SK-N-SH (cell line): ENCODE results near the gene AATF. TPM values are rescaled to one million over a fixed set of nuclear protein-coding genes. Genes with fewer than 3 reads are reported as not detected.

Experiments
- CTCF ChIA-PET: fragments of 300-600, 350-600 bp; formaldehyde crosslinking; extraction: SDS; loops from one replicate; lab custom pipeline; 2021; lab: Yijun Ruan, JAX
- POLR2A ChIA-PET: fragments of 350-600 bp; sonication (Branson Sonifier 250); formaldehyde crosslinking; extraction: SDS; loops from one replicate; lab custom pipeline; 2020; ENCODE audit warnings: antibody characterized with exemption, inconsistent platforms; lab: Yijun Ruan, JAX
- DNase-seq: peaks from one replicate; pipeline ENCODE4 v3.0.0; 2012
- H2AFZ ChIP-seq: fragments of 200-600 bp; sonication (generic); 2 replicates; pipeline ENCODE4 v1.8.1; 2016; ENCODE audit warnings: antibody characterized with exemption, mild to moderate bottlenecking, low read depth
- H3F3A ChIP-seq: fragments of 200-600 bp; sonication (generic); replicated peaks from 2 replicates; pipeline ENCODE3; 2016; ENCODE audit warnings: antibody characterized with exemption, mild to moderate bottlenecking; ENCODE audit not compliant: insufficient read depth
- H3K27ac ChIP-seq, 2 experiments: fragments of 200-500 bp in 1 of 2; fragments of 200-600 bp in 1 of 2; sonication (Bioruptor generic) in 1 of 2; sonication (generic), shearing (Covaris generic) in 1 of 2; 2 replicates each; pipeline versions ENCODE4 v1.5.1 to v1.6.1; 2014 to 2016; ENCODE audit warnings: low read depth in 2 of 2, inconsistent platforms in 1 of 2, low read length in 1 of 2, mild to moderate bottlenecking in 1 of 2, mixed read lengths in 1 of 2
- H3K27me3 ChIP-seq: fragments of 200-600 bp; sonication (generic), shearing (Covaris generic); 2 replicates; pipeline ENCODE4 v1.6.1; 2016; ENCODE audit warnings: mixed run types; ENCODE audit not compliant: insufficient read depth
- H3K36me3 ChIP-seq, 2 experiments: fragments of 200-500 bp in 1 of 2; fragments of 200-600 bp in 1 of 2; sonication (Bioruptor generic) in 1 of 2; sonication (generic) in 1 of 2; replicated peaks in 1 of 2; 2 replicates each; pipeline versions ENCODE3 to v1.5.1; 2014 to 2016; ENCODE audit warnings: low read length in 1 of 2, mild to moderate bottlenecking in 1 of 2; ENCODE audit not compliant: insufficient read depth in 2 of 2, control insufficient read depth in 1 of 2
- H3K4me1 ChIP-seq, 2 experiments: fragments of 200-500 bp in 1 of 2; fragments of 200-600 bp in 1 of 2; sonication (Bioruptor generic) in 1 of 2; sonication (generic), shearing (Covaris generic) in 1 of 2; 2 replicates each; pipeline versions ENCODE4 v1.5.1 to v1.6.1; 2014 to 2016; ENCODE audit warnings: low read depth in 1 of 2, low read length in 1 of 2, mixed run types in 1 of 2; ENCODE audit not compliant: insufficient read depth in 2 of 2, control insufficient read depth in 1 of 2
- H3K4me2 ChIP-seq: fragments of 200-600 bp; sonication (generic), shearing (Covaris generic); 2 replicates; pipeline ENCODE4 v1.6.1; 2017; ENCODE audit warnings: mixed run types
- H3K4me3 ChIP-seq, 2 experiments: fragments of 200-500 bp in 1 of 2; fragments of 200-600 bp in 1 of 2; sonication (Bioruptor generic) in 1 of 2; sonication (generic), shearing (Covaris generic) in 1 of 2; 2 replicates each; pipeline versions ENCODE4 v1.5.1 to v1.8.1; 2014 to 2016; ENCODE audit warnings: low read depth in 2 of 2, inconsistent platforms in 1 of 2, low read length in 1 of 2, mild to moderate bottlenecking in 1 of 2, mixed read lengths in 1 of 2, moderate library complexity in 1 of 2
- H3K79me2 ChIP-seq: fragments of 200-600 bp; sonication (generic); 2 replicates; pipeline ENCODE4 v1.8.1; 2017; ENCODE audit warnings: mild to moderate bottlenecking; ENCODE audit not compliant: insufficient read depth
- H3K9ac ChIP-seq: fragments of 200-600 bp; sonication (generic); 2 replicates; pipeline ENCODE4 v1.6.1; 2017; ENCODE audit warnings: mixed run types
- H3K9me2 ChIP-seq: fragments of 200-600 bp; sonication (generic); 2 replicates; pipeline ENCODE4 v1.6.1; 2017; ENCODE audit warnings: mixed run types
- H3K9me3 ChIP-seq: fragments of 200-600 bp; sonication (generic); 2 replicates; pipeline ENCODE4 v1.6.1; 2017; ENCODE audit warnings: mixed run types, mild to moderate bottlenecking, moderate library complexity
- H4K20me1 ChIP-seq: fragments of 200-600 bp; sonication (generic); 2 replicates; pipeline ENCODE4 v1.6.1; 2017; ENCODE audit warnings: mild to moderate bottlenecking, mixed run types; ENCODE audit not compliant: insufficient read depth
- CHD2 ChIP-seq: fragments of 150-350 bp; IDR thresholded peaks from 2 replicates; pipeline ENCODE4 v1.6.1; 2018; ENCODE audit warnings: low read length; ENCODE audit not compliant: partially characterized antibody
- ELF1 ChIP-seq: IDR thresholded peaks from 2 replicates; pipeline ENCODE4 v1.4.0; 2012
- GATA2 ChIP-seq: sonication (generic); formaldehyde crosslinking; IDR thresholded peaks from 2 replicates; pipeline ENCODE4 v1.5.0; 2020; ENCODE audit warnings: mild to moderate bottlenecking, missing genetic modification reagents
- MAX ChIP-seq: IDR thresholded peaks from 2 replicates; pipeline ENCODE4 v1.4.0; 2012; ENCODE audit warnings: low read depth
- NFIC ChIP-seq: IDR thresholded peaks from 2 replicates; pipeline ENCODE4 v1.4.0; 2012; ENCODE audit warnings: borderline replicate concordance
- RCOR1 ChIP-seq: fragments of 150-350 bp; IDR thresholded peaks from 2 replicates; pipeline ENCODE4 v1.6.1; 2017; ENCODE audit warnings: antibody characterized with exemption, low read length
- RXRA ChIP-seq: IDR thresholded peaks from 2 replicates; pipeline ENCODE4 v1.4.0; 2012; ENCODE audit warnings: low read depth, mild to moderate bottlenecking, borderline replicate concordance
- SIN3A ChIP-seq: IDR thresholded peaks from 2 replicates; pipeline ENCODE4 v1.6.1; 2012; ENCODE audit warnings: low read depth, mild to moderate bottlenecking, low read length, moderate library complexity, borderline replicate concordance
- SMC3 ChIP-seq: IDR thresholded peaks from 2 replicates; pipeline ENCODE4 v1.6.1; 2012; ENCODE audit warnings: low read depth, low read length, improper control_type of control experiment
- TAF1 ChIP-seq: IDR thresholded peaks from 2 replicates; pipeline ENCODE4 v1.6.1; 2012; ENCODE audit warnings: low read depth, mild to moderate bottlenecking, low read length, moderate library complexity, borderline replicate concordance
- TCF12 ChIP-seq: IDR thresholded peaks from 2 replicates; pipeline ENCODE4 v1.4.0; 2012
- TEAD4 ChIP-seq: IDR thresholded peaks from 2 replicates; pipeline ENCODE4 v1.4.0; 2012; ENCODE audit warnings: mild to moderate bottlenecking, borderline replicate concordance; ENCODE audit not compliant: insufficient read depth
- YY1 ChIP-seq: IDR thresholded peaks from 2 replicates; pipeline ENCODE4 v1.4.0; 2012; ENCODE audit warnings: low read depth, mild to moderate bottlenecking
- WGBS: methylation state at CpG from one replicate; pipeline ENCODE4 v1.1.6; 2017; ENCODE audit warnings: low lambda C conversion rate; 5-methylcytosine and 5-hydroxymethylcytosine counted together
- polyA plus RNA-seq, 3 experiments: library from polyadenylated mRNA; depleted of rRNA; stranded (reverse); fragments of >200 nt; gene quantifications; 2 replicates each; pipeline ENCODE4 v1.2.3, GENCODE V29; 2012
- TF ChIP-seq, protein P1 (sequence below): IDR thresholded peaks from 2 replicates; pipeline ENCODE4; 2012
- TF ChIP-seq, protein P2 (sequence below): fragments of 200-600 bp; sonication (generic); IDR thresholded peaks from 2 replicates; pipeline ENCODE4 v1.6.1; 2017; ENCODE audit warnings: antibody characterized with exemption, mild to moderate bottlenecking, moderate library complexity
- TF ChIP-seq, protein P3 (sequence below): fragments of 150-350 bp; IDR thresholded peaks from 2 replicates; pipeline ENCODE4 v1.6.1; 2016; ENCODE audit warnings: mild to moderate bottlenecking, low read depth, low read length

Gene AATF
- polyA plus RNA-seq, 1 of the 3 experiments (the other 2 are of a cell fraction), result 18.8 TPM

- TF ChIP-seq, protein P1, sequence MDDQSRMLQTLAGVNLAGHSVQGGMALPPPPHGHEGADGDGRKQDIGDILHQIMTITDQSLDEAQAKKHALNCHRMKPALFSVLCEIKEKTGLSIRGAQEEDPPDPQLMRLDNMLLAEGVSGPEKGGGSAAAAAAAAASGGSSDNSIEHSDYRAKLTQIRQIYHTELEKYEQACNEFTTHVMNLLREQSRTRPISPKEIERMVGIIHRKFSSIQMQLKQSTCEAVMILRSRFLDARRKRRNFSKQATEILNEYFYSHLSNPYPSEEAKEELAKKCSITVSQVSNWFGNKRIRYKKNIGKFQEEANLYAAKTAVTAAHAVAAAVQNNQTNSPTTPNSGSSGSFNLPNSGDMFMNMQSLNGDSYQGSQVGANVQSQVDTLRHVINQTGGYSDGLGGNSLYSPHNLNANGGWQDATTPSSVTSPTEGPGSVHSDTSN, result no peak
- TF ChIP-seq, protein P2, sequence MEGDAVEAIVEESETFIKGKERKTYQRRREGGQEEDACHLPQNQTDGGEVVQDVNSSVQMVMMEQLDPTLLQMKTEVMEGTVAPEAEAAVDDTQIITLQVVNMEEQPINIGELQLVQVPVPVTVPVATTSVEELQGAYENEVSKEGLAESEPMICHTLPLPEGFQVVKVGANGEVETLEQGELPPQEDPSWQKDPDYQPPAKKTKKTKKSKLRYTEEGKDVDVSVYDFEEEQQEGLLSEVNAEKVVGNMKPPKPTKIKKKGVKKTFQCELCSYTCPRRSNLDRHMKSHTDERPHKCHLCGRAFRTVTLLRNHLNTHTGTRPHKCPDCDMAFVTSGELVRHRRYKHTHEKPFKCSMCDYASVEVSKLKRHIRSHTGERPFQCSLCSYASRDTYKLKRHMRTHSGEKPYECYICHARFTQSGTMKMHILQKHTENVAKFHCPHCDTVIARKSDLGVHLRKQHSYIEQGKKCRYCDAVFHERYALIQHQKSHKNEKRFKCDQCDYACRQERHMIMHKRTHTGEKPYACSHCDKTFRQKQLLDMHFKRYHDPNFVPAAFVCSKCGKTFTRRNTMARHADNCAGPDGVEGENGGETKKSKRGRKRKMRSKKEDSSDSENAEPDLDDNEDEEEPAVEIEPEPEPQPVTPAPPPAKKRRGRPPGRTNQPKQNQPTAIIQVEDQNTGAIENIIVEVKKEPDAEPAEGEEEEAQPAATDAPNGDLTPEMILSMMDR, result no peak
- no peak for TF ChIP-seq TCF12
Measured at GRCh38 chr17:36911001-36911400, 37.8 kb upstream of the AATF start (continued).

- no peak overlapping the region for H2AFZ ChIP-seq
- H3K27me3 ChIP-seq, result no peaks in the 10 kb centered on the region
- no peak for TF ChIP-seq SIN3A
- TF ChIP-seq, protein P3, sequence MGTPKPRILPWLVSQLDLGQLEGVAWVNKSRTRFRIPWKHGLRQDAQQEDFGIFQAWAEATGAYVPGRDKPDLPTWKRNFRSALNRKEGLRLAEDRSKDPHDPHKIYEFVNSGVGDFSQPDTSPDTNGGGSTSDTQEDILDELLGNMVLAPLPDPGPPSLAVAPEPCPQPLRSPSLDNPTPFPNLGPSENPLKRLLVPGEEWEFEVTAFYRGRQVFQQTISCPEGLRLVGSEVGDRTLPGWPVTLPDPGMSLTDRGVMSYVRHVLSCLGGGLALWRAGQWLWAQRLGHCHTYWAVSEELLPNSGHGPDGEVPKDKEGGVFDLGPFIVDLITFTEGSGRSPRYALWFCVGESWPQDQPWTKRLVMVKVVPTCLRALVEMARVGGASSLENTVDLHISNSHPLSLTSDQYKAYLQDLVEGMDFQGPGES, result no peak
- TF ChIP-seq RXRA, result no peak
- no peak for TF ChIP-seq MAX
- TF ChIP-seq, all 33 proteins: peak for 0
- Histone ChIP-seq H3K4me2 (no peak overlapping the region), H3K4me1 (peaks cover 0 to 4% of the 10 kb centered on the region in 2 experiments; a peak in 1 of 4 replicates), H3K9me2 (no peaks in the 10 kb centered on the region), H3F3A (no peaks in the 10 kb centered on the region), H3K27ac (no peak overlapping the region), H3K9me3 (no peaks in the 10 kb centered on the region), H3K9ac (no peak overlapping the region), H3K36me3 (no peaks in the 10 kb centered on the region), H3K4me3 (no peak overlapping the region), H3K79me2 (no peaks in the 10 kb centered on the region), H4K20me1 (no peaks in the 10 kb centered on the region)
- DNase-seq, result no peak
- 64% methylated on average over 5 of the region's 5 CpGs for WGBS
- ChIA-PET POLR2A (no interaction called here), CTCF (interaction anchor here (1.0 to 1.5 kb wide), 2 partner anchors 12 to 49 kb away, joined by 3 to 4 read pairs; no protein-coding TSS in a partner anchor)
Measured at GRCh38 chr17:36913132-36913531, 35.6 kb upstream of the AATF start.

- H3F3A ChIP-seq, result no peaks in the 10 kb centered on the region
- H3K79me2 ChIP-seq, result no peaks in the 10 kb centered on the region
- WGBS, result 56% methylated on average over 3 of the region's 3 CpGs
- H2AFZ ChIP-seq, result no peak overlapping the region
- no peaks in the 10 kb centered on the region for H3K36me3 ChIP-seq
- H3K27ac ChIP-seq, result no peak overlapping the region
- H3K9me2 ChIP-seq, result no peaks in the 10 kb centered on the region
- POLR2A ChIA-PET, result no interaction called here
- CTCF ChIA-PET, result interaction anchor here (0.9 to 2.3 kb wide), 5 partner anchors 9 to 293 kb away, joined by 3 to 9 read pairs (median 4); no protein-coding TSS in a partner anchor
- H3K27me3 ChIP-seq, result no peaks in the 10 kb centered on the region
- H3K4me3 ChIP-seq, result no peak overlapping the region
- no peak overlapping the region for H3K9ac ChIP-seq
- no peak for TF ChIP-seq YY1
- no peak for TF ChIP-seq SMC3
- TF ChIP-seq NFIC, result no peak
- TF ChIP-seq, protein P1, result no peak
- no peak for TF ChIP-seq GATA2 (CRISPR knock-in tag)
- TF ChIP-seq TAF1, result no peak
- no peak for TF ChIP-seq ELF1
- TF ChIP-seq MAX, result no peak
- no peak for TF ChIP-seq RCOR1
- TF ChIP-seq TEAD4, result no peak
- no peak for TF ChIP-seq CHD2
- no peak for DNase-seq
- no peaks in the 10 kb centered on the region for H4K20me1 ChIP-seq
- no peak overlapping the region for H3K4me2 ChIP-seq
- peaks cover 0 to 10% of the 10 kb centered on the region in 2 experiments; a peak in 1 of 4 replicates for H3K4me1 ChIP-seq
- H3K9me3 ChIP-seq, result no peaks in the 10 kb centered on the region
Measured at GRCh38 chr17:36918211-36918691, 30.5 kb upstream of the AATF start.
